Measurements from ENCODE around the gene IMPA2.

IMPA2 gene

GRCh38 chr18:12013186-12013916, 32.0 kb downstream of the IMPA2 start:
- H3K27me3 ChIP-seq (ENCODE audit: low read length) = no peaks in the 10 kb centered on the region
- no peak overlapping the region for H3K4me2 ChIP-seq (ENCODE audit: low read depth, low read length, poor library complexity, severe bottlenecking)
- H4K20me1 ChIP-seq (ENCODE audit: low read depth, low read length) = no peaks in the 10 kb centered on the region
- no peaks in the 10 kb centered on the region for H3K36me3 ChIP-seq (ENCODE audit: low read length)
- no peaks in the 10 kb centered on the region for H3F3A ChIP-seq (ENCODE audit: insufficient read depth)
- no peaks in the 10 kb centered on the region for H3K9me3 ChIP-seq (ENCODE audit: insufficient read depth, low read length)
- no peak overlapping the region for H2AFZ ChIP-seq (ENCODE audit: low read depth, low read length, severe bottlenecking)
- H3K27ac ChIP-seq (ENCODE audit: low read depth, low read length) = no peak overlapping the region
- no peaks in the 10 kb centered on the region for H3K9me2 ChIP-seq (replicated peaks; ENCODE audit: insufficient read depth, low read length)
- no peaks in the 10 kb centered on the region for H3K79me2 ChIP-seq (ENCODE audit: insufficient read depth, low read length)
- H3K4me3 ChIP-seq (ENCODE audit: insufficient read depth, low read length, poor library complexity, severe bottlenecking) = no peak overlapping the region
- no peak overlapping the region for H3K9ac ChIP-seq (ENCODE audit: low read length)
- no peak for TF ChIP-seq EZH2phosphoT487 (conservative IDR thresholded peaks at IDR 0.05; ENCODE audit: low read length)
- TF ChIP-seq, protein P1, sequence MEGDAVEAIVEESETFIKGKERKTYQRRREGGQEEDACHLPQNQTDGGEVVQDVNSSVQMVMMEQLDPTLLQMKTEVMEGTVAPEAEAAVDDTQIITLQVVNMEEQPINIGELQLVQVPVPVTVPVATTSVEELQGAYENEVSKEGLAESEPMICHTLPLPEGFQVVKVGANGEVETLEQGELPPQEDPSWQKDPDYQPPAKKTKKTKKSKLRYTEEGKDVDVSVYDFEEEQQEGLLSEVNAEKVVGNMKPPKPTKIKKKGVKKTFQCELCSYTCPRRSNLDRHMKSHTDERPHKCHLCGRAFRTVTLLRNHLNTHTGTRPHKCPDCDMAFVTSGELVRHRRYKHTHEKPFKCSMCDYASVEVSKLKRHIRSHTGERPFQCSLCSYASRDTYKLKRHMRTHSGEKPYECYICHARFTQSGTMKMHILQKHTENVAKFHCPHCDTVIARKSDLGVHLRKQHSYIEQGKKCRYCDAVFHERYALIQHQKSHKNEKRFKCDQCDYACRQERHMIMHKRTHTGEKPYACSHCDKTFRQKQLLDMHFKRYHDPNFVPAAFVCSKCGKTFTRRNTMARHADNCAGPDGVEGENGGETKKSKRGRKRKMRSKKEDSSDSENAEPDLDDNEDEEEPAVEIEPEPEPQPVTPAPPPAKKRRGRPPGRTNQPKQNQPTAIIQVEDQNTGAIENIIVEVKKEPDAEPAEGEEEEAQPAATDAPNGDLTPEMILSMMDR (IDR thresholded peaks at IDR 0.05; ENCODE audit: insufficient read depth, low read length, poor library complexity, severe bottlenecking) = no peak

DNA sequence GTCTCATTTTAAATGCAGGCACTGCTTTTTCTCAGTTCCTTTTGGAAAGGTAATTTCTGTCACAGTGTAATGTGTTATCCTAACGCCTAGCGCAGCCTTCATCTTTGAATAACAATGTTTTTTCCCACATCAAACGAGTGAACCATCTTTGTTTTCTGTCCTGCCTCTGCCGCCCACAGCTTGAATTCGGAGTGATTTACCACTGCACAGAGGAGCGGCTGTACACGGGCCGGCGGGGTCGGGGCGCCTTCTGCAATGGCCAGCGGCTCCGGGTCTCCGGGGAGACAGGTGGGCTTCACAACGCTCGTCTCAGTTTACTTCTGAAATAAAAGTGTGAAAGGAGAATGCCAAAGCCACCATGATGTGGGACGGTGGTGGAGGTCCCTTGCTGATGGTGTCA, 32.8 kb downstream of the IMPA2 start:
- no peak overlapping the region for H3K4me2 ChIP-seq (ENCODE audit: low read depth, low read length, poor library complexity, severe bottlenecking)
- H3K27ac ChIP-seq (ENCODE audit: low read depth, low read length) = no peak overlapping the region
- H3K36me3 ChIP-seq (ENCODE audit: low read length) = no peaks in the 10 kb centered on the region
- no peaks in the 10 kb centered on the region for H4K20me1 ChIP-seq (ENCODE audit: low read depth, low read length)
- H3K4me3 ChIP-seq (ENCODE audit: insufficient read depth, low read length, poor library complexity, severe bottlenecking) = no peak overlapping the region
- H3K9ac ChIP-seq (ENCODE audit: low read length) = no peak overlapping the region
- H3K9me2 ChIP-seq (replicated peaks; ENCODE audit: insufficient read depth, low read length) = no peaks in the 10 kb centered on the region
- no peaks in the 10 kb centered on the region for H3K27me3 ChIP-seq (ENCODE audit: low read length)
- no peaks in the 10 kb centered on the region for H3F3A ChIP-seq (ENCODE audit: insufficient read depth)
- no peak overlapping the region for H2AFZ ChIP-seq (ENCODE audit: low read depth, low read length, severe bottlenecking)
- TF ChIP-seq EZH2phosphoT487 (conservative IDR thresholded peaks at IDR 0.05; ENCODE audit: low read length) = no peak
- TF ChIP-seq, protein P1 (IDR thresholded peaks at IDR 0.05; ENCODE audit: insufficient read depth, low read length, poor library complexity, severe bottlenecking) = no peak
- H3K9me3 ChIP-seq (ENCODE audit: insufficient read depth, low read length) = no peaks in the 10 kb centered on the region
- no peaks in the 10 kb centered on the region for H3K79me2 ChIP-seq (ENCODE audit: insufficient read depth, low read length)

DNA sequence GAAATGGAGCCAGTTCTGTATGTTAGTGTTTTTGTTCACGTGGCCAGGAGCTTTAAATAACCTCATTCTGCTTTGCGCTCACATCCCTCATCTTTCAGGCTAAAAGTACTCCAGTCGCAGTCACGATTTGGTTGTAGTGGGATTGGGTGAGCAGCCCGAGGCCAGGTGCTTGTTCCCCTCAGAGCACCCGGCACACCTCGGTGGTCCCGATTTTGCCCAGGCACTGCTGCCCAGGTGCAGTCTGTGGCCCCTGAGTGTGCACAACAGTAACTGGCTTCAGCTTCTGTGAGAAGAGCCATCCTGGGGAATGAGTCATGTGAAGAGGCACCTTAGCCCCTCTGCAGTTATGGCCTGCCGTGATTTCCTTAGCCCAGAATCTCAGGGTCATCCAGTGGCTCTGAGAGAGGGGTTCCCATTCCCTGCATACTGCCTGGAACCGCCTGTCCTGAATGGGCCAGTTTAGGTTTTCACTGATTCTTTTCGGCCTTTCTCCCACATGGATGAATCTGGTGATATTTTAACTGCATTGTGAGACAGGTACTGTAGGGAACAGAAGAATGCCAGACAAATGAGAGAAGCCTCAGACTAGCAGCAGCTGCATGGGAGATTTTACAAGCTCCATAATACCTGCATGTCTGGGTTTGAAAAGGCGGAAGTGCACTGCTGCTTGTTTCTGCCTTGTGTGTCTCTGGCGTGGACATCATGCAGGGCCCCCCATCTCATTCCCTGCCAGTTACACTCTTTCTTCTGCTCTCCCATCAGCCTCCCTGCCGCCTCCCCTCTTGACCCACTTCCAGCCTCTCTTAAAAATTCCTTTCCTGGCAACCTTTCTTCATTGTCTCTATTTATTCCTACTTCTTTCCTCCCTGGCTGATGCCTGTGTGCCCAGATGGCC, 33.5 kb downstream of the IMPA2 start:
- no peak overlapping the region for H3K9ac ChIP-seq (ENCODE audit: low read length)
- H3K36me3 ChIP-seq (ENCODE audit: low read length) = no peaks in the 10 kb centered on the region
- no peak for TF ChIP-seq EZH2phosphoT487 (conservative IDR thresholded peaks at IDR 0.05; ENCODE audit: low read length)
- TF ChIP-seq, protein P1 (IDR thresholded peaks at IDR 0.05; ENCODE audit: insufficient read depth, low read length, poor library complexity, severe bottlenecking) = no peak
- H3K4me3 ChIP-seq (ENCODE audit: insufficient read depth, low read length, poor library complexity, severe bottlenecking) = no peak overlapping the region
- no peak overlapping the region for H3K4me2 ChIP-seq (ENCODE audit: low read depth, low read length, poor library complexity, severe bottlenecking)
- no peaks in the 10 kb centered on the region for H3K79me2 ChIP-seq (ENCODE audit: insufficient read depth, low read length)
- no peaks in the 10 kb centered on the region for H3F3A ChIP-seq (ENCODE audit: insufficient read depth)
- H3K27ac ChIP-seq (ENCODE audit: low read depth, low read length) = no peak overlapping the region
- no peaks in the 10 kb centered on the region for H3K9me3 ChIP-seq (ENCODE audit: insufficient read depth, low read length)
- no peaks in the 10 kb centered on the region for H3K27me3 ChIP-seq (ENCODE audit: low read length)
- no peaks in the 10 kb centered on the region for H4K20me1 ChIP-seq (ENCODE audit: low read depth, low read length)
- no peaks in the 10 kb centered on the region for H3K9me2 ChIP-seq (replicated peaks; ENCODE audit: insufficient read depth, low read length)
- H2AFZ ChIP-seq (ENCODE audit: low read depth, low read length, severe bottlenecking) = no peak overlapping the region

Measured in SU-DHL-6 (cell line).